ENCODE measurements around the gene TMEM119. TPM values are rescaled to one million over a fixed set of nuclear protein-coding genes. Genes with fewer than 3 reads are reported as not detected.
A peak's percentile ranks its signal among the peaks of the same experiment; 100 is the strongest.

TMEM119 gene
- total RNA-seq = under 1 TPM; 0.26 to 0.77 TPM
- under 1 TPM in 2 of 3 donors, not detected in 1; 0.06 to 0.21 TPM for polyA plus RNA-seq
- total RNA-seq = 0.08 to 1.6 (median 0.89) reads per million in 6 experiments

- POLR2A ChIA-PET = no interaction called here
- Mint-ChIP-seq H3K36me3 (no peaks in the 10 kb centered on the region), H3K9me3 (no peaks in the 10 kb centered on the region), H3K27ac (peak within 1 kb of the TSS in 4 of 10 donors; percentile 9 to 65 (median 36)), H3K4me3 (no peak within 1 kb of the TSS), H3K27me3 (no peaks in the 10 kb centered on the region), H3K4me1 (peaks cover 0 to 2% (median 0%) of the 10 kb centered on the region in 4 donors)
- no peak for ATAC-seq
- DNase-seq = no peak
These were observed at the start of gene TMEM119 for GRCh38 chr12:108597559-108598471. TSS of gene TMEM119 (minus strand) at chr12:108598084. CDS start at chr12:108592383, 5,701 bp downstream.

DNA sequence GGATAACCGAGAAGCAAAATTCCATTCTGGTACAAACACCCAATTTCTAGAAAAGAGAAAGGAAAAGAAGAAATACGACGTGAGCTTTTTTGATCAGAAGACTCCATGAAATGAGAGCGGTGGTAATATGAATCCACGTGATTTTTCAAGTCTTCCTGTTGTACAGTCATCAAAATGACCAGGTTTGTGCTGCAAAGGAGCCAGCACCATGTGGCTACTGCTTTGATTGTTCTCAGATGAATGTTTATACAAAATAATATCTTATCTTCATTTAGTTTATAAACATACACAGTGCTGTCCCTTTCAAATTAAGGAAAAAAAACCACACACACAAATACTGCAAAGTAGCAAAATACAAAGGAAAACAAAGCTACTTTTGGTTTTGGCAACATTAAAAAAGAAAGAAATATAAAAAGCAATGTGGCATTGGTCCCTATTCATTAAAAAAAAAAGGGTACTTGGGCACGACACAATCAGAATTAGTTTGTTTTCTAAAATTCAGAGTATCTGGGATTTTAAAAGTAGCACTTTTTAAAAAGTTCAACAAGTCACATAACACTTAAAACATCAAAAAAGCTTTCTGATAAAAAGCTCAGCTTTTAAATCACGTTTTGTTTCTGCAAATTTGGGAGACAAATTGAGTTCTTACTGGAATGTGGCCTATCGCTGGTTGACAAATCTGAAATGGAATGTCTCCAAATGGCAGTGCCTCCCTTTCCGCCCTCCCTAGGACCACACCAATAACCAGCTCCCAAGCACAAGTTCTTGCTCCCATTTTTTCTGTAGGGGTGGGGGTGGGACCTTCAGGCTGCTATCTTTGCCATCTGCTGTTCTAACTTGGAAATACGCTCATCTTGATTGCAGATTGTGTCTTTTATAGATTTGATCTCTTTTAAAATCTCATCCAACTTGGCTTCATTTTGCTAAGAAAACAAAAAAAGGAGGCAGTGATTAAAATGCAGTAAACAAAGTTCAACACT lies 49.0 kb upstream of the TMEM119 start:
- DNase-seq (no peak), ATAC-seq (peak; percentile 48 to 66)
- H3K9me3 Mint-ChIP-seq = no peaks in the 10 kb centered on the region
- H3K27me3 Mint-ChIP-seq = no peaks in the 10 kb centered on the region
- H3K4me3 Mint-ChIP-seq = peak overlapping the region; percentile 52 to 83 (median 73)
- POLR2A ChIA-PET = interaction anchor here (0.6 to 4.9 kb wide), 10 partner anchors 13 to 962 kb away, joined by 3 to 110 read pairs (median 4); partner anchors contain the start of genes ISCU, SART3 and SELPLG
- H3K27ac Mint-ChIP-seq = peak overlapping the region; percentile 74 to 96 (median 87)
- H3K4me1 Mint-ChIP-seq = peaks cover 27 to 56% (median 33%) of the 10 kb centered on the region in 4 donors
- no peaks in the 10 kb centered on the region for H3K36me3 Mint-ChIP-seq

DNA sequence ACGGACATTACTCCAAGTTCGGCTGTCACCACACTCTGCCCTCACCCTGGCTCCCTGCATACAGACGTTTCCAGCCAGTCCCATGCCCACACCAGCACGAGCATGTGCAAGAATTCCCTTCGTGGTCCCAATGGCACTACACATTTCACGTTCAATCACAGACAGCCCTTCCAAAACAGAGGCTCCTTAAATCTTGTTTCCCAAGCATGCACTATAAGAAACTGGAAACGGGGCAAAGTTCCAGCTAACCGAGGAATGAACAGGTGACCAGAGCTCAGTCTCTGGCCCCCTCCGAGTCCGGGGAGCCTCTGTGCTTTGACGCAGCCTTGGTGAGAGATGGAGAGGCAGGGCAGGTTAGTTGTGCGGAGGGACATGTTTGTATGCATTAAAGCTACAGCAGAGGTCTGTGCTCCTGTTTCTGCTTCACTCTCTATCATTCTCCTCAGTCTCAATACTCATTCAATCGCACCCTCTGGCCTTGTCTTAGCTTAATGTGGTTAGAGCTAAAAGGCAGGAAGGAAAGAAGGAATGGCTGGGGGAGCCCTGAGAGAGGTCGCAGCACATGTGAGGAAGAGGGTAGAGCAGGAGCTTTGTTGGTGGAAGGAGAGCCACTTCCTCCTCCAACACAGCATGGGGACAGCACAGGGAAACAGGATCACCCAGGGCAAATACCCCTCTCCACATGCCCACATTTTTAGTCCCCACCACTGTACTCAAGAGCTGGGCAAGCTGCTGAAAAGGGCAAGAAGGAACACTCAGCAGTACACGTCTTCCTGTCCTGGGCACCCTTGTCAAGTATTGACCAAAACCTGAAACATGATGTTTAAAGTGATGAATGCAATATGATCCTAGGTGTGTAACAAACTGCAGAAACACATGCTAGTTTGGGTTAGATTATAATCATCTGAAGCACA lies 48.1 kb upstream of the TMEM119 start:
- H3K27me3 Mint-ChIP-seq = no peaks in the 10 kb centered on the region
- H3K4me3 Mint-ChIP-seq = peak overlapping the region; percentile 52 to 83 (median 73)

GRCh38 chr12:108644811-108645120 lies 46.9 kb upstream of the TMEM119 start:
- DNase-seq = no peak
- POLR2A ChIA-PET = interaction anchor here (1.7 to 4.9 kb wide), 2 partner anchors 11 to 82 kb away, joined by 7 to 110 read pairs; partner anchors contain the start of genes ISCU and SELPLG
- peak overlapping the region in 1 of 10 donors; percentile 34 for H3K4me3 Mint-ChIP-seq
- ATAC-seq = no peak
- H3K27me3 Mint-ChIP-seq = no peaks in the 10 kb centered on the region
- no peaks in the 10 kb centered on the region for H3K9me3 Mint-ChIP-seq
- peaks cover 33 to 75% (median 38%) of the 10 kb centered on the region in 4 donors for H3K4me1 Mint-ChIP-seq
- no peaks in the 10 kb centered on the region for H3K36me3 Mint-ChIP-seq
- H3K27ac Mint-ChIP-seq = peak overlapping the region in 7 of 10 donors; percentile 40 to 93 (median 86)

More for the DNA sequence above, 48.1 kb upstream of the TMEM119 start:
- peaks cover 27 to 66% (median 37%) of the 10 kb centered on the region in 4 donors for H3K4me1 Mint-ChIP-seq
- DNase-seq (no peak), ATAC-seq (peak; percentile 61)
- POLR2A ChIA-PET = interaction anchor here (0.6 to 4.9 kb wide), 10 partner anchors 12 to 961 kb away, joined by 3 to 110 read pairs (median 5); partner anchors contain the start of genes ISCU, SART3 and SELPLG
- no peaks in the 10 kb centered on the region for H3K36me3 Mint-ChIP-seq
- peak overlapping the region; percentile 74 to 96 (median 87) for H3K27ac Mint-ChIP-seq
- no peaks in the 10 kb centered on the region for H3K9me3 Mint-ChIP-seq

DNA sequence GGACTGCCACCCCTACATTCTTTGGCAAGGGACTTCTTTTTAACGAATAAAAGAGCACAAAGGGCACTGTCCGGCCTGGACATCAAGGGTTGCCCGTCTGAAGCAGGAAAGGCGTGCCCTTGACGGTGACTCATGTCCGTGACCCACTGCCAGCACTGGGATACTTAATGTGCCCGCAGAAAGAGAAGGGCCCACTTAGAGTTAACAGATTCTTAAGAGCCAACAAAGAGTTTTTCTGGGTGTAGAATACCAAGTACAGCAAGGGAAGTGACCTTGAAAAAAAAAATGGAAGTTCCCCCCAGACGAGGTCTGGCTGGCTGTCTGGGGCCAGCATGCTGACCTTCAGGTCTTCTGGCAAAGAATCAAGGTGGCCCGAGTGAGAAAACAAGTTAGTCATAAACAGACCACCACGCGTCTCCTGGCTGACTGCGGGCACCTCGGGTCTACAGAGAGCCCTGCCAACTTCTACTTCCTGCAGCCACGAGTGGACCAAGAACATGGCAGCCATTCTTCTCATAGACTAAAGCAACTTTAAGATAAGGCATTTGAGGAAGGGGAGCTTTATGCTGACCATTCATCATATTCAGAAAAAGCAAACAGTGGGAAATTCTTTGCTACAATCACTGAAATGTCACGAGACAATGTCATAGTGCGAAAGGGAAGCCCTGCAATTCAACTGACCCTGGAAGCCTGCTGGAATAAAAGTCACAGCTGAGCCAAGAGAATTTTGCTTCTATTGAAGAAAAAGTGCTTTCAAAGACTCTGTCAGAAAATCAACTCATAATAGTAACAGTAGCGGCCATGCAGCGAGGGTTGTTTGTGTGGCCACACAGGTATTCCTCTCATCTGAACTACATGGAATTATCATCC lies 46.3 kb upstream of the TMEM119 start:
- no peak for DNase-seq
- POLR2A ChIA-PET = interaction anchor here (4.9 kb wide), 1 partner anchor 10 kb away, joined by 110 read pairs; the partner anchor contains the start of gene SELPLG
- ATAC-seq = no peak
- Mint-ChIP-seq H3K27me3 (no peaks in the 10 kb centered on the region), H3K9me3 (no peaks in the 10 kb centered on the region), H3K27ac (peak overlapping the region in 4 of 10 donors; percentile 38 to 89 (median 67)), H3K4me1 (peaks cover 33 to 80% (median 41%) of the 10 kb centered on the region in 4 donors), H3K36me3 (no peaks in the 10 kb centered on the region), H3K4me3 (no peak overlapping the region)

DNA sequence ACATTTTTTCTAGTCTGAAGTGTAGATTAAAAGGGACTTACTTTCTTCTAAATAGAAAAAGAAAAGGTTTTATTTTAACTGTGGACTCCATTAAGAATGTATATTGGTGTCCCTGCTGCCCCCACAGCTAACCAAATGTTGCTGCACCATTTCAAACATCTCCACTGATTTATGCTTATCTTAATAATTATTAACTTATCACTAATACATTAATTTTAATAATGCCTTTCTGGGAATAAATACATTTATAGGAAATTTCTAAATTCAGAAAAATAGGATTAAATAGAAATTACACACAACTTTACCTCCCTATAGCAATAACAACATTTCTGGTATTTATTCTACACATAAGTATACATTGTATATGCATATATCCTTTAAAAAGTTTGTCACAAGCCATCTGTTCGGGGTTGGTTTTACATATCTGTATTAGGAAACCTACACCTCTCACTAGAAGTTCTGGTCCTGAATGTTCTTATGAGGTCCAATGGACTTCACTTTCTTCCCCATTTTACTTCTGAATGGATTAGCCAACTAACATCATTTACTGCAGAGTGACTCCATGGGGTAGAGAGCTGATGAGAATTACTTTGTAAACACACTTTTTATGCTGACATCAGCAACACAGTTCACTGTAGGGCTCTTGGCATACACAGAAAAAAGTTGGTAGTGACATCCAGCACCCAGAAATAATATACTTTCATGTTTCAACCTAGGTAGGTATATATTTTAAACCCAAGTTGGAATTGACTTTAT lies 45.2 kb upstream of the TMEM119 start:
- POLR2A ChIA-PET = no interaction called here

GRCh38 chr12:108642269-108642870 lies 44.5 kb upstream of the TMEM119 start:
- peak overlapping the region in 5 of 10 donors; percentile 51 to 76 (median 70) for H3K27ac Mint-ChIP-seq
- peak overlapping the region in 1 of 10 donors; percentile 24 for H3K4me3 Mint-ChIP-seq
- no peaks in the 10 kb centered on the region for H3K36me3 Mint-ChIP-seq
- H3K27me3 Mint-ChIP-seq = no peaks in the 10 kb centered on the region
- POLR2A ChIA-PET = no interaction called here
- no peak for ATAC-seq
- H3K9me3 Mint-ChIP-seq = no peaks in the 10 kb centered on the region
- no peak for DNase-seq
- peaks cover 37 to 92% (median 47%) of the 10 kb centered on the region in 4 donors for H3K4me1 Mint-ChIP-seq

More for the DNA sequence above, 45.2 kb upstream of the TMEM119 start:
- ATAC-seq = no peak
- no peak for DNase-seq
- Mint-ChIP-seq H3K27me3 (no peaks in the 10 kb centered on the region), H3K36me3 (no peaks in the 10 kb centered on the region), H3K27ac (peak overlapping the region in 2 of 10 donors; percentile 15 to 89), H3K9me3 (no peaks in the 10 kb centered on the region), H3K4me3 (no peak overlapping the region), H3K4me1 (peaks cover 35 to 90% (median 45%) of the 10 kb centered on the region in 4 donors)

DNA sequence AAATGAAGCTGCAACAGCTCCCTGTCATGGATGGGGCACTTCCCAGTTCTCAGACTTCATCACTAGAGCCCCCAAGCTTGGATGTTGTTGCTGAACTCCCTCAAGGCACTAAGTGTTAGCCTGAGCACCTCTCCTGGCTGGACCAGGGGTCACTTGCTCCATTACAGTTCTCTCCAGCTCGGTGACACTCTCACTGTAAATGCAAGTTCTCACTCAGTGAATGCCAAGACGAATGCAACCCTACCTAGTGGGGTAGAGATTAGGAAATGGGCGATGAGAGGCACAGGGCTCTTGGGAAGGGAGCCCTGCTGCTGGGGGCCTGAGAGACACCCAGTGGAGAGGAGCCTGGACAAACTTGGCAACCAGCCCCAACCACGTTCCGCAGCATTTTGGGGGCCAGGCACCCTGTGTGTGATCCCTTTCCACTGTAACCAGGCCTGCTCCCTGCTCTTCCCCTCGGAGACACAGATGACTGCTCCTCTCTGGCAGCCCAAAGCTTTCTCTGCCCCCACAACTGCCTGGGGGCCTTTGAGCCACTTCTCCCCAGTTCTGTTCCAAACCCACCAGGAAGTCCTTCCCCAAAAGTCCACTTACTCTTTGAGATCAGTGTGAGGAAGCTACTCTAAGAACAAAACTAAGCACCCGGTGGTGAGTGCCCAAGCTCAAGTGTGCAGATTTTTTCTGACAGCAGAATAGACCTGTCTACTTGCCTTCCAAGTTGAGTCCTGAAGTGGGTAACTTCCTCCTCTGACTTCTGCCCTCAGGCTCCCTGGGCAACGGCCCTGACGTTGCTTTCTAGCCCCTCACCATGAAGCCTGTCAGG lies 43.8 kb upstream of the TMEM119 start:
- no peaks in the 10 kb centered on the region for H3K27me3 Mint-ChIP-seq
- POLR2A ChIA-PET = interaction anchor here (0.8 to 16.3 kb wide), 5 partner anchors 10 to 81 kb away, joined by 3 to 233 read pairs (median 6); partner anchors contain the start of genes ISCU and SART3
- peaks cover 35 to 91% (median 49%) of the 10 kb centered on the region in 4 donors for H3K4me1 Mint-ChIP-seq
- H3K4me3 Mint-ChIP-seq = peak overlapping the region in 1 of 10 donors; percentile 24
- no peaks in the 10 kb centered on the region for H3K36me3 Mint-ChIP-seq
- no peaks in the 10 kb centered on the region for H3K9me3 Mint-ChIP-seq
- no peak for DNase-seq
- peak overlapping the region in 7 of 10 donors; percentile 51 to 76 (median 71) for H3K27ac Mint-ChIP-seq
- no peak for ATAC-seq

- POLR2A ChIA-PET = interaction anchor here (0.6 to 16.3 kb wide), 8 partner anchors 9 to 80 kb away, joined by 3 to 233 read pairs (median 5); partner anchors contain the start of genes ISCU and SART3
- ATAC-seq = no peak
- Mint-ChIP-seq H3K4me3 (peak overlapping the region in 1 of 10 donors; percentile 15), H3K27me3 (no peaks in the 10 kb centered on the region), H3K9me3 (no peaks in the 10 kb centered on the region), H3K36me3 (no peaks in the 10 kb centered on the region), H3K4me1 (peaks cover 34 to 90% (median 48%) of the 10 kb centered on the region in 4 donors), H3K27ac (peak overlapping the region in 5 of 10 donors; percentile 30 to 76 (median 63))
- DNase-seq = no peak
These were observed 43.0 kb upstream of the TMEM119 start for GRCh38 chr12:108640802-108641445.
